HepG2 (cell line): ENCODE data around the gene XPO1. TPM values are rescaled to one million over a fixed set of nuclear protein-coding genes. Genes with fewer than 3 reads are reported as not detected.

Experiments
- CREB1 ChIP-seq, 2 experiments: fragments of 450-650 bp in 1 of 2; IDR thresholded peaks; 2 replicates each; pipeline ENCODE4 v1.6.1; 2016 to 2017; ENCODE audit warnings: control low read depth in 1 of 2, mild to moderate bottlenecking in 1 of 2, missing compliant biosample characterization in 1 of 2, missing genetic modification characterization in 1 of 2
- DNMT3B ChIP-seq: conservative IDR thresholded peaks from 2 replicates; pipeline ENCODE4 v1.6.1; 2016; ENCODE audit warnings: missing biosample characterization, control low read depth
- E2F5 ChIP-seq: sonication (generic); formaldehyde crosslinking; conservative IDR thresholded peaks from 2 replicates; pipeline ENCODE4 v1.4.0; 2020; ENCODE audit warnings: missing genetic modification reagents
- FOXK2 ChIP-seq: fragments of 450-650 bp; IDR thresholded peaks from 2 replicates; pipeline ENCODE4 v1.6.1; 2016
- HNF1B ChIP-seq: sonication (generic); formaldehyde crosslinking; IDR thresholded peaks from 2 replicates; pipeline ENCODE4 v1.5.1; 2020; ENCODE audit warnings: mild to moderate bottlenecking, moderate library complexity, missing genetic modification reagents
- MED13 ChIP-seq: sonication (generic); formaldehyde crosslinking; IDR thresholded peaks from 2 replicates; pipeline ENCODE4 v1.5.0; 2020; ENCODE audit warnings: missing genetic modification reagents
- MXD4 ChIP-seq: IDR thresholded peaks from 2 replicates; pipeline ENCODE4 v1.6.1; 2016; ENCODE audit warnings: mild to moderate bottlenecking, missing biosample characterization, missing genetic modification reagents
- NCOR1 ChIP-seq: fragments of 200-600 bp; sonication (generic); IDR thresholded peaks from 2 replicates; pipeline ENCODE4 v1.7.0; 2017; ENCODE audit warnings: antibody characterized with exemption, low read length, borderline replicate concordance
- NFATC3 ChIP-seq: sonication (generic); formaldehyde crosslinking; IDR thresholded peaks from 2 replicates; pipeline ENCODE4 v1.5.1; 2020; ENCODE audit warnings: mild to moderate bottlenecking, missing genetic modification reagents
- NFYB ChIP-seq: sonication (generic); formaldehyde crosslinking; IDR thresholded peaks from 2 replicates; pipeline ENCODE4 v1.4.0; 2020; ENCODE audit warnings: missing genetic modification reagents
- NPAS2 ChIP-seq: sonication (generic); formaldehyde crosslinking; IDR thresholded peaks from 2 replicates; pipeline ENCODE4 v1.8.0; 2022; ENCODE audit warnings: mild to moderate bottlenecking, missing genetic modification reagents, borderline replicate concordance
- RAD21 ChIP-seq: fragments of 450-650 bp; formaldehyde crosslinking; IDR thresholded peaks from 2 replicates; pipeline ENCODE4 v1.5.0; 2020; ENCODE audit warnings: mild to moderate bottlenecking
- TFAP4 ChIP-seq: sonication (generic); IDR thresholded peaks from 2 replicates; pipeline ENCODE4 v1.6.1; 2016; ENCODE audit warnings: low read depth, borderline replicate concordance
- THAP11 ChIP-seq: IDR thresholded peaks from 2 replicates; pipeline ENCODE4 v1.6.1; 2016; ENCODE audit warnings: missing biosample characterization, missing genetic modification reagents
- ZMAT3 ChIP-seq: sonication (generic); formaldehyde crosslinking; conservative IDR thresholded peaks from 2 replicates; pipeline ENCODE4 v1.7.0; 2021; ENCODE audit warnings: missing genetic modification reagents
- ZNF121 ChIP-seq: sonication (generic); formaldehyde crosslinking; IDR thresholded peaks from 2 replicates; pipeline ENCODE4 v1.5.0; 2020; ENCODE audit warnings: mild to moderate bottlenecking, missing genetic modification reagents
- ZNF225 ChIP-seq: sonication (generic); formaldehyde crosslinking; IDR thresholded peaks from 2 replicates; pipeline ENCODE4 v1.4.0; 2020; ENCODE audit warnings: mild to moderate bottlenecking, missing genetic modification reagents
- ZNF232 ChIP-seq: sonication (generic); formaldehyde crosslinking; IDR thresholded peaks from 2 replicates; pipeline ENCODE4 v1.4.0; 2020; ENCODE audit warnings: missing genetic modification reagents, borderline replicate concordance
- ZNF3 ChIP-seq: IDR thresholded peaks from 2 replicates; pipeline ENCODE4 v1.7.0; 2017; ENCODE audit warnings: inconsistent platforms
- ZNF788 ChIP-seq: sonication (generic); formaldehyde crosslinking; IDR thresholded peaks from 2 replicates; pipeline ENCODE4 v1.5.0; 2020; ENCODE audit warnings: mild to moderate bottlenecking, missing genetic modification reagents, borderline replicate concordance
- polyA plus RNA-seq, 8 experiments: library from polyadenylated mRNA; depleted of rRNA in 3 of 8; stranded (reverse) in 7 of 8; unstranded in 1 of 8; fragments of >200 nt; fragmentation: Illumina TruSeq in 4 of 8; extraction: Trizol in 4 of 8; gene quantifications; 2 replicates each; pipeline versions ENCODE4 v1.2.1 to v1.2.3, GENCODE V29; 2011 to 2016; ENCODE audit warnings: low read depth in 4 of 8, missing spikeins in 1 of 8, mixed read lengths in 1 of 8; ENCODE audit not compliant: insufficient read depth in 1 of 8
- total RNA-seq, 5 experiments: library from RNA; depleted of rRNA; stranded (reverse); fragments of >200 nt; fragmentation: Illumina TruSeq; extraction: Trizol; gene quantifications; 2 replicates each; pipeline ENCODE4 v1.2.3, GENCODE V29; 2016; ENCODE audit warnings: low read depth in 1 of 5
- TF ChIP-seq, protein P1 (sequence below): IDR thresholded peaks from 2 replicates; pipeline ENCODE4 v1.6.1; 2016; ENCODE audit warnings: missing genetic modification reagents, missing compliant biosample characterization
- TF ChIP-seq, protein P2 (sequence below), 2 experiments: sonication (generic) in 1 of 2; formaldehyde crosslinking in 1 of 2; IDR thresholded peaks; 2 replicates each; pipeline versions ENCODE4 v1.5.1 to v1.6.1; 2011 to 2020; ENCODE audit warnings: borderline replicate concordance in 1 of 2, low read depth in 1 of 2, low read length in 1 of 2, mild to moderate bottlenecking in 1 of 2, missing genetic modification reagents in 1 of 2, moderate library complexity in 1 of 2

XPO1 gene
- total and polyA plus RNA-seq, 2 of the 13 experiments (the other 11 are each of a cell fraction or from before 2014, with no cell fraction given) = 67.4 to 212 TPM

DNA sequence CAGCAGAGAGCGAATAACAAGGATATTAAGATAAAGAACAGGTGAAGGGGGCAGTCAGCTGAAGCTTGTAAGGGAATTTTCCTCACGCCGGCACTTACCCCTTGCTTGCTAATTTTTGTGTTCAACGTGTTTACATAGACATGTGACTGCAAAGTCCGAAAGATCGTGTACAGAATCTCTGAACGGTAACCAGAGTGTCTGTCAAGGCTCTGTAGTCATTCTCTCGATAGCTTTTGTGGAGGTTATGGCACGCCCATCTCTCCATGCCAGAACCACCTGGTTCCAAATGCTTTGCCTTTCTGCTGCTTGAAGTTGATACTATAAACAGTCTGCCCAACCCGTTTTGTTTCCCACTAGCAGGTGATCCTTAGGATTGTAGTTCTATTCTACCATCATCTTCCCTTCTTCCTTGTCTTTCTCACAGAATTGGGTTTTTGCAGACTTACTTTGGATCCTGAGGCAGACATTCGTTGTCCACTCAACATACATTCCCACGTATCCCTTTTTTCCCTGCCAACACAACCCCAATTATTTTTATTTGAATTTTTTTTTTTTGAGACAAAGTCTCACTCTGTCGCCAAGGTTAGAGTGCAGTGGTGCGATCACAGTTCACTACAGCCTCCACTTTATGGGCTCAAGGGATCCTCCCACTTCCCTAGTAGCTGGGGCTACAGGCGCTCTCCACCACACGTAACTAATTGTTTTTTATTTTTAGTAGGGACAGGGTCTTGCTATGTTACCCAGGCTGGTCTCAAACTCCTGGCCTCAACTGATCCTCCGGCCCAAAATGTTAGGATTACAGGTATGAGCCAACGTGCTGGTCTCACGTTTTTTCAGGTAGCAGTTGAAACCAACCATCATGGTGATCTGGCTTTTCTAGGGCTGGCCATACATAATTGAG is 66.0 kb downstream of the XPO1 start (continued):
- TF ChIP-seq E2F5 (CRISPR knock-in tag) (no peak), ZNF788 (CRISPR knock-in tag) (0 out of 2 replicates have a peak, but pooled peaks have one; percentile 8), NCOR1 (0 out of 2 replicates have a peak, but pooled peaks have one; percentile 53), ZNF225 (CRISPR knock-in tag) (no peak), DNMT3B (CRISPR knock-in tag) (0 out of 2 replicates have a peak, but pooled peaks have one; percentile 5), TFAP4 (peak; percentile 62; the same call in 1 of the 2 replicates), ZNF232 (CRISPR knock-in tag) (peak; percentile 6; the same call in 1 of the 2 replicates), RAD21 (peak; percentile 9; the same call in 1 of the 2 replicates), ZNF3 (CRISPR knock-in tag) (peak; percentile 84; the same call in 1 of the 2 replicates), ZNF121 (no peak), NPAS2 (CRISPR knock-in tag) (no peak), HNF1B (CRISPR knock-in tag) (peak; percentile 62; the same call in 1 of the 2 replicates), THAP11 (CRISPR knock-in tag) (no peak; the same call in 1 of the 2 replicates), NFYB (CRISPR knock-in tag) (no peak; the same call in 1 of the 2 replicates), NFATC3 (CRISPR knock-in tag) (no peak), CREB1 (IDR thresholded peaks at IDR 0.05) (no peak), CREB1 (CRISPR knock-in tag; IDR thresholded peaks at IDR 0.05) (peak; percentile 50), ZMAT3 (CRISPR knock-in tag) (0 out of 2 replicates have a peak, but pooled peaks have one; percentile 14), MED13 (CRISPR knock-in tag) (0 out of 2 replicates have a peak, but pooled peaks have one; percentile 37), MXD4 (peak; percentile 67), FOXK2 (peak; percentile 91)
- TF ChIP-seq, protein P1, sequence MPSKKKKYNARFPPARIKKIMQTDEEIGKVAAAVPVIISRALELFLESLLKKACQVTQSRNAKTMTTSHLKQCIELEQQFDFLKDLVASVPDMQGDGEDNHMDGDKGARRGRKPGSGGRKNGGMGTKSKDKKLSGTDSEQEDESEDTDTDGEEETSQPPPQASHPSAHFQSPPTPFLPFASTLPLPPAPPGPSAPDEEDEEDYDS (CRISPR knock-in tag) = peak; percentile 53; the same call in 1 of the 2 replicates
- TF ChIP-seq, protein P2, sequence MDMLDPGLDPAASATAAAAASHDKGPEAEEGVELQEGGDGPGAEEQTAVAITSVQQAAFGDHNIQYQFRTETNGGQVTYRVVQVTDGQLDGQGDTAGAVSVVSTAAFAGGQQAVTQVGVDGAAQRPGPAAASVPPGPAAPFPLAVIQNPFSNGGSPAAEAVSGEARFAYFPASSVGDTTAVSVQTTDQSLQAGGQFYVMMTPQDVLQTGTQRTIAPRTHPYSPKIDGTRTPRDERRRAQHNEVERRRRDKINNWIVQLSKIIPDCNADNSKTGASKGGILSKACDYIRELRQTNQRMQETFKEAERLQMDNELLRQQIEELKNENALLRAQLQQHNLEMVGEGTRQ (IDR thresholded peaks at IDR 0.05; ENCODE audit: low read depth, low read length) = peak; percentile 55; the same call in 1 of the 2 replicates
- TF ChIP-seq, protein P2 (CRISPR knock-in tag; IDR thresholded peaks at IDR 0.05; ENCODE audit: borderline replicate concordance) = peak; percentile 31; the same call in 1 of the 2 replicates
